Lower lobe of right lung (tissue), 2 donors: ENCODE measurements around the gene ST7L. TPM values are rescaled to one million over a fixed set of nuclear protein-coding genes. Genes with fewer than 3 reads are reported as not detected.

Experiments used
- ATAC-seq, 2 donors: fragments of 200-7000 bp; cut with Tn5 transposase; one replicate each; pipeline ENCODE4 v1.9.1; 2020 to 2022; ENCODE audit warnings: mild to moderate bottlenecking in 2 of 2, moderate library complexity in 2 of 2
- DNase-seq: peaks from one replicate; pipeline ENCODE4 v3.0.0-alpha.2; 2020
- H3K27ac ChIP-seq: fragments of 200-600 bp; one replicate; pipeline ENCODE4 v1.8.0; 2022
- H3K27me3 ChIP-seq: fragments of 200-600 bp; one replicate; pipeline ENCODE4 v1.8.0; 2022; ENCODE audit warnings: low read depth
- H3K36me3 ChIP-seq: fragments of 200-600 bp; one replicate; pipeline ENCODE4 v1.8.0; 2022; ENCODE audit warnings: mild to moderate bottlenecking
- H3K4me1 ChIP-seq: fragments of 200-600 bp; one replicate; pipeline ENCODE4 v1.8.0; 2022
- H3K4me3 ChIP-seq: fragments of 200-600 bp; one replicate; pipeline ENCODE4 v1.8.0; 2022; ENCODE audit warnings: mild to moderate bottlenecking
- H3K9me3 ChIP-seq: fragments of 200-600 bp; one replicate; pipeline ENCODE4 v1.8.0; 2022
- CTCF ChIP-seq: fragments of 200-600 bp; IDR thresholded peaks from one replicate; pipeline ENCODE4 v1.8.0; 2022; ENCODE audit warnings: antibody characterized with exemption, mild to moderate bottlenecking
- intact Hi-C: fragments of 100-400 bp; cut with DNase I; formaldehyde crosslinking; loops from one replicate; pipeline ENCODE4 v1.11.0; 2022
- total RNA-seq: library from RNA; stranded (reverse); fragmentation: NEBNext Ultra II Directional; extraction: Animal tissue kit (Norgen Biotek cat#: 25700); gene quantifications from one replicate; pipeline ENCODE4 v1.2.1, GENCODE V29; 2021
- donor health status: DM: no; HTN: yes; CAD: no; lungs with severe emphysema.

ST7L gene
- total RNA-seq, 1 donor from 2014 or later, result 18.8 TPM

GRCh38 chr1:112557385-112557784, 61.6 kb downstream of the ST7L start:
- intact Hi-C loops, result no loop called here
- H3K27ac ChIP-seq, result no peak overlapping the region
- no peak overlapping the region for H3K4me3 ChIP-seq
- ATAC-seq (peak in 1 of 2 donors; percentile 31), DNase-seq (no peak)
- TF ChIP-seq CTCF, result no peak
- H3K9me3 ChIP-seq, result no peaks in the 10 kb centered on the region
- H3K4me1 ChIP-seq, result no peaks in the 10 kb centered on the region
- peaks cover 14% of the 10 kb centered on the region for H3K36me3 ChIP-seq
- H3K27me3 ChIP-seq, result no peaks in the 10 kb centered on the region

GRCh38 chr1:112554411-112554810, 64.5 kb downstream of the ST7L start:
- ATAC-seq (no peak), DNase-seq (no peak)
- intact Hi-C loops, result no loop called here

GRCh38 chr1:112549590-112549989, 69.4 kb downstream of the ST7L start:
- no peaks in the 10 kb centered on the region for H3K27me3 ChIP-seq
- no peaks in the 10 kb centered on the region for H3K4me1 ChIP-seq
- ATAC-seq (peak in 1 of 2 donors; percentile 47), DNase-seq (no peak)
- peaks cover 14% of the 10 kb centered on the region for H3K36me3 ChIP-seq
- no peak for TF ChIP-seq CTCF
- intact Hi-C loops, result no loop called here
- H3K9me3 ChIP-seq, result no peaks in the 10 kb centered on the region
- no peak overlapping the region for H3K27ac ChIP-seq
- H3K4me3 ChIP-seq, result no peak overlapping the region

More at GRCh38 chr1:112554411-112554810, 64.5 kb downstream of the ST7L start:
- Histone ChIP-seq H3K27me3 (no peaks in the 10 kb centered on the region), H3K9me3 (no peaks in the 10 kb centered on the region), H3K4me3 (no peak overlapping the region), H3K4me1 (no peaks in the 10 kb centered on the region), H3K27ac (no peak overlapping the region), H3K36me3 (peaks cover 9% of the 10 kb centered on the region)
- no peak for TF ChIP-seq CTCF

- DNase-seq (no peak), ATAC-seq (no peak)
- Histone ChIP-seq H3K27ac (no peak overlapping the region), H3K4me1 (no peaks in the 10 kb centered on the region), H3K9me3 (no peaks in the 10 kb centered on the region), H3K36me3 (peaks cover 14% of the 10 kb centered on the region), H3K4me3 (no peak overlapping the region), H3K27me3 (no peaks in the 10 kb centered on the region)
- no peak for TF ChIP-seq CTCF
- intact Hi-C loops, result no loop called here
Observed at GRCh38 chr1:112548547-112548946, 70.4 kb downstream of the ST7L start.

GRCh38 chr1:112546076-112546475, 72.9 kb downstream of the ST7L start:
- no peak for TF ChIP-seq CTCF
- Histone ChIP-seq H3K9me3 (no peaks in the 10 kb centered on the region), H3K27ac (no peak overlapping the region), H3K36me3 (peaks cover 18% of the 10 kb centered on the region), H3K4me1 (no peaks in the 10 kb centered on the region), H3K4me3 (no peak overlapping the region), H3K27me3 (no peaks in the 10 kb centered on the region)
- DNase-seq, result no peak
- intact Hi-C loops, result no loop called here
- no peak for ATAC-seq

GRCh38 chr1:112544751-112545150, 74.2 kb downstream of the ST7L start:
- no peak overlapping the region for H3K4me3 ChIP-seq
- peaks cover 27% of the 10 kb centered on the region for H3K36me3 ChIP-seq
- no peak overlapping the region for H3K27ac ChIP-seq
- no peak for TF ChIP-seq CTCF
- intact Hi-C loops, result no loop called here
- no peaks in the 10 kb centered on the region for H3K9me3 ChIP-seq
- no peaks in the 10 kb centered on the region for H3K4me1 ChIP-seq
- no peak for ATAC-seq
- H3K27me3 ChIP-seq, result no peaks in the 10 kb centered on the region
- no peak for DNase-seq
